Esophagus squamous epithelium (tissue), 4 donors: ENCODE measurements around the gene AARSD1.

ENCODE experiments used
- POLR2A ChIP-seq, 4 donors: fragments of 450-650 bp; IDR thresholded peaks; one replicate each; pipeline ENCODE4 v1.6.1; 2017; ENCODE audit warnings: antibody characterized with exemption in 4 of 4, mild to moderate bottlenecking in 4 of 4, moderate library complexity in 3 of 4
- TF ChIP-seq, protein P1 (sequence below), 6 experiments: fragments of 450-650 bp in 4 of 6; fragments of 200-600 bp in 2 of 6; sonication (generic) in 2 of 6; IDR thresholded peaks; one replicate each; pipeline ENCODE4 v1.5.1; 2016 to 2019; ENCODE audit warnings: antibody characterized with exemption in 6 of 6, mild to moderate bottlenecking in 4 of 6, moderate library complexity in 4 of 6

- TF ChIP-seq, protein P1, sequence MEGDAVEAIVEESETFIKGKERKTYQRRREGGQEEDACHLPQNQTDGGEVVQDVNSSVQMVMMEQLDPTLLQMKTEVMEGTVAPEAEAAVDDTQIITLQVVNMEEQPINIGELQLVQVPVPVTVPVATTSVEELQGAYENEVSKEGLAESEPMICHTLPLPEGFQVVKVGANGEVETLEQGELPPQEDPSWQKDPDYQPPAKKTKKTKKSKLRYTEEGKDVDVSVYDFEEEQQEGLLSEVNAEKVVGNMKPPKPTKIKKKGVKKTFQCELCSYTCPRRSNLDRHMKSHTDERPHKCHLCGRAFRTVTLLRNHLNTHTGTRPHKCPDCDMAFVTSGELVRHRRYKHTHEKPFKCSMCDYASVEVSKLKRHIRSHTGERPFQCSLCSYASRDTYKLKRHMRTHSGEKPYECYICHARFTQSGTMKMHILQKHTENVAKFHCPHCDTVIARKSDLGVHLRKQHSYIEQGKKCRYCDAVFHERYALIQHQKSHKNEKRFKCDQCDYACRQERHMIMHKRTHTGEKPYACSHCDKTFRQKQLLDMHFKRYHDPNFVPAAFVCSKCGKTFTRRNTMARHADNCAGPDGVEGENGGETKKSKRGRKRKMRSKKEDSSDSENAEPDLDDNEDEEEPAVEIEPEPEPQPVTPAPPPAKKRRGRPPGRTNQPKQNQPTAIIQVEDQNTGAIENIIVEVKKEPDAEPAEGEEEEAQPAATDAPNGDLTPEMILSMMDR (IDR thresholded peaks at IDR 0.05): no peak
- TF ChIP-seq POLR2A (IDR thresholded peaks at IDR 0.05): no peak
Measured at GRCh38 chr17:42904110-42904469, 60.2 kb downstream of the AARSD1 start.
